HTR-8/SVneo (cell line): ENCODE results near the gene MGRN1.

Experiments
- DNase-seq: peaks from one replicate; pipeline ENCODE4 v3.0.0; 2011; ENCODE audit warnings: low spot score, mixed read lengths; ENCODE audit not compliant: insufficient read length
- FAIRE-seq: peaks from 2 replicates; lab custom pipeline; 2011; peaks lifted over from hg19 to GRCh38; lab: Jason Lieb, UNC

MGRN1 gene

DNA sequence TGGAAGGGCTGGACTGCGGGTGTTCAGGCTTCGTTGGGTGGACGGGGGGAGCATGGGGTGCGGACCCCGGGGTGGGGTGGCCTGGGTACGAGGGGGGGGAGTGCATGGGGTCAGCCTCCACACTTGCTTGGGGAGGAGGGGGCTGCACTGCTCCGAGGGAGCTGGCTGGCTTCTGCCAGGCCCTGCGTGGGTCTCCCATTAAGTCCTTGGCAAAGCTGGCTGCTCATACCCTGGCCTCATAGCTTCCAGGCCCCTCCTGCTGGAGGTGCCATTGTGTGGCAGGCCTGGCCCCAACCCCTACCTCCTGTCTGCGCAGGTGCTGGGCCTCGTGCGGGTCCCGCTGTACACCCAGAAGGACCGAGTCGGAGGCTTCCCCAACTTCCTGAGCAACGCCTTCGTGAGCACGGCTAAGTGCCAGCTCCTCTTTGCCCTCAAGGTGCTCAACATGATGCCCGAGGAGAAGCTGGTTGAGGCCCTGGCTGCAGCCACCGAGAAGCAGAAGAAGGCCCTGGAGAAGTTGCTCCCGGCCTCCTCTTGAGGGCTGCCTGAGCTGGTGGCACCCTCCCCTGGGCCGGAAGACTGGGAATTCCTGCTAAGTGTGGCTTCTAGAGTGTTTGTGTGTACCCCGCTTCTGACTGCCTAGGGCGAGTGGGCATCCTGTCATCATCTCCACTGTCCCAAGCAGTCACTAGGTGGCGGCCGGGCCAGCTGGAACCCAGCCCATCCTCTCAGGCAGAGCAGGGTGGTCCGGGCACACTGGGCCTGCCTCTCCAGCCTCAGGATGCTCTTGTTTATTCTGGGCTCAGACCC, 70.2 kb downstream of the MGRN1 start:
- no peak for DNase-seq

DNA sequence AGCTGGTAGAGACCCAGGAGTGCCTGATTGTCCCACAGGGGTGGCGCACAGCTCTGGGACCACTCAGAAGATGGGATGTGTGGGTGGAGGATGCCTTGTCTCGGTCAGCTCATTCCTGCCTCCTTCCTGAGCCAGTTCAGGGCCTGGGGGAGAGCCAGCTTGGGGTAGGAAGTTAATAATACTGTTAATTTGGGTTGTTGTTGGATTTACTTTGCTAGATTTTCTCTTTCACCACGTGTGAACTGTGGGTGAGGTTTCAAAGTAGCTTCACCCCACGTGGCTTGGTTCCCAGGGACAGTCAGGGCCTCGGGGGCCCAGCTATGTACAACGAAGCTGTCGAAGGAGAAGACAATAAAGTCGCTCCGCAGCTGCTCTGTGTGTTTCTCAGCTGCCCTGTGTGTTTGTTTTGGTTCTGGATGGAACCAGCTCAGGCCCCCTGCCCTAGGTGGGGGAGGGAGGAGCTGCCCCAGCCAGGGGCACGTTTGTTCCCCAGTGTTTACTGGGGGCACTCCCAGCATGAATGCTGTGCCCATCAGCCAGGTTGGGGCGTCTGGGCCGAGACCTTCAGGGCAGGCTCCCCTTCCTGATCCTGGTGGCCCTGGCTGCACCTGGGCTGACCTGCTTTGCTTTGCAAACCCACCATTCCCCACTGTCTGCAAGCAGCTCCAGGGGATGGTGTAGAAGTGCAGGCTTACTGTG, 71.0 kb downstream of the MGRN1 start:
- DNase-seq = no peak
- FAIRE-seq = no peak

More for the DNA sequence above, 70.2 kb downstream of the MGRN1 start:
- FAIRE-seq = no peak

DNA sequence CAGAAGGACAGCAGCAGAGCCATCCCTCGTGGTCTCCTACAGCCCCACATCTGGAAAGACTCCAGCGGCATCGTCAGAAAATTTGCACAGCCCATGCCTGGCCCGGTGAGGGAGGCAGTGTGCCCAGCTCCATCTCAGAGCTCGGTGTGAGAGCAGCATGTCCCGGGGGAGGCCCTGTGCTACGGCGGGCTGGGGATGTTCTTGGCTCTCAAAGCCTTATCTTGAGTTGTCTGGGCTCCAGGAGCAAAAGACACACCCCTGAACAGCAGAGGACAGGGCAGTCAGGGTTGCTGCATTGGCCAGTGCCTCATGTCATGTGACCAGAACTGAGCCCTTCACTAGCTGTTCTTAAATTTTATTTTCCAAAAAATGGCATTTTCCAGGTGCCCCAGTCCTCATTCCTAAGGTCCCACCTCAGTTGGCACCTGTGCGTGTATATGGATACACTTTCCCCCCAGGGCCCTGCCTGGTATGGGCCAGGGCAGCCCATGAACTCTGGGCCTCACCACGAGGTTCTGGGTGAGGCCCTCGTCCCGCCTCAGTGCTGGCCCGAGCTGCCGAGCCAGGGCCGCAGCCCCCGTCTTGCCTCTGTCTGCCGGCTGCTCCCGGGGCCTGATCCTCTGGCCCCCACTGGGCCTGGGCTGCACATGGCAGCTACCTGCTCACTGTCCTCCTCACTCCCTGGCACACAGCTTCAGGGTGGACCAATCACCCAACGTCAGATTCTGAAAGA, 71.7 kb downstream of the MGRN1 start:
- FAIRE-seq (no peak), DNase-seq (no peak)

DNA sequence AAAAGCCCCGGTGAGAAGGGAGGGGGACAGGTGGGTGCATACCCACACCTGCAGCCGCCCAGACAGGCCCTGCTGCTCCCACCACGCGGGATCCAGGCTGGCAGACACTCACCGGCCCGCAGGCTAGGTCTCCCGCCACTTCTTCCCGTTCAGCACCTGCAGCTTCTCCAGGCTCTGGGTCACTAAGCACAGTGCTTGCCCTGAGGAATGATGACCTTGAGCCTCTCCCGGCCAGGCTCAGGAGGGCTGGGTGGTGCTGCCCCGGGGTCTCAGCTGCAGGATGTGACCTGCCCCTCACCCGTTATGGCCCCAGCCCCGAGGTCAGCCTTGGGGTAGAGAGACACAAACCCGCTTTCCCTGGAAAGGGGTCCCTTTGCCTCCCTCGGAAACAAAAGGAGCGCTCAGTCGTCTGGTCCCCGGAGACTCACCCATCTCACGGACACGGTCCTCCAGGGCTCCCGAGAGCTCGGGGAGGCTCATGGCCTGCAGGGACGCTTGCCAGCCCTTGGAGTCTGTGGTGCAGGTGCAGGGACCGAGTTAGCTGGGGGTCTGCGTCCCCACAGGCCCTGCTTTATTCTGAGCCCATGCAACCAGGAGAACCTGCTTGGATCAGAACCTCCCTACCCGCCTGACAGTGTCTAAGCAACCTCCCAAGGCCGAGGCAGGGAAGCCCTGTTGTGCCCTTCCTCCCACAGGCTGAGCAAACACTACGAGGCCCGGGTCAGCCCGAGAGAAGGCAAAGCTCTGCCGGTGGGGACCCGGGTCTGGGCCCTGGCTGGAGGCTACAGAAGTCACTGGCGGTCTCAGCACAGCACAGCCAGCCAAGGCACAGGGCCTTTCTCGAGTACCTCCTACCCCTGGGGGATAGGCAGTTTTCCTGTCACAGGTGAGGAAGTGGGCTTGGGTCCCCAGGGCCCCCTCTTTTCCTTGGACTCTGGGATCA, 72.5 kb downstream of the MGRN1 start:
- FAIRE-seq (no peak), DNase-seq (no peak)

DNA sequence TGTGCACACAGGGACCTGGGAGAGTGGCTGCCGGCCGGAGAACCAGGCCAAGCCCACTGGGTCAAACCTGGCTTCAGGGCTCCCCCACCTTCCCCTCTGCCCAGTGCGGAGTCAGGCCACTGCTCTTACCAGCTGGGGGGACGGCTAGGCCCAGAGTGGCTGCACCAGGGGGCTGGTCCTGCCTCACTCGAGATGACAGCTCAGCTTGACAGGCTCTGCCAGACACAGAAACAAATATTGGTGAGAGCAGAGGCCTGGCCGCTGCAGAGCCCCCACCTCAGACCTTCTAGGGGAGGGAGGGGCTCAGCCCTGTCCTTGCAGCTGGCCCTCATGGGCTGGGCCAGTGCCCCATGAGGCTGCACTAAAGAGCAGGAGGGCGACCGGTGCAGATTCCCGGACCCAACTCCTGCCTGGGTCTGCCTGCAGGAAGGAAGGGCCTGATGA, 73.2 kb downstream of the MGRN1 start:
- no peak for DNase-seq
- no peak for FAIRE-seq

DNA sequence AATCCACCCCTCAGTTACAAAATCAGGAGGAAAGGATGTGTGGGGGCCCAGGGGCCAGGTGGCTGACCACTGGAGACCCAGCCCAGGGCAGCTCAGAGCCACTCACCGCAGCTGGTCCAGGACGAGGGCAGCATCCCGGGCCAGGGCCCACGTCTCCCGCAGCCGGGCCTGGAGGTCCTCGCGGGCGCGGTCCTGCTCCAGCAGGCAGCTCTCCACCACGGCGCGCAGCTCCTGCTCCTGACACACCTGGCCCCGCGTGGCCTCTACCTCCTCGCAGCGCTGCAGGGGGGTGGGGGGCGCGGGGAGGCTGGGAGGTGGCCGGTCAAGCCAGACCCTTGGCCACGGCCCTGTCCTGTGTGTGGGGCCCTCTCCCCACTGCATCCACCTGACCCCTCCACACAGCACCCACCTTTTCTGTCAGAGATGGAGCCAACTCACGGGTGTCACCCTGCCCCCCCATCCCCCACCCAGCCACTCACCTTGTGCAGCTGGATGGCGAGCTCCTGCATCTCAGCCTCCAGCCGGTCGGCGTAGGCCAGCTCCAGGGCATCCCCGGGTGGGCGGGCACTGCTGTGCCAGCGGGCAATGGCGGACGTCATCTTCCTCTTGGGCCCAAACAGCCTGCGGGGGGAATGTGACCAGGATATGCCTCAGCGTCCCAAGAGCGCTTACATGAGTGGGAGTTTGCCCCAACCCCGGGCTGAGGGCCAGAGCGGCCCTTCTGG, 73.9 kb downstream of the MGRN1 start:
- no peak for DNase-seq
- FAIRE-seq = no peak

DNA sequence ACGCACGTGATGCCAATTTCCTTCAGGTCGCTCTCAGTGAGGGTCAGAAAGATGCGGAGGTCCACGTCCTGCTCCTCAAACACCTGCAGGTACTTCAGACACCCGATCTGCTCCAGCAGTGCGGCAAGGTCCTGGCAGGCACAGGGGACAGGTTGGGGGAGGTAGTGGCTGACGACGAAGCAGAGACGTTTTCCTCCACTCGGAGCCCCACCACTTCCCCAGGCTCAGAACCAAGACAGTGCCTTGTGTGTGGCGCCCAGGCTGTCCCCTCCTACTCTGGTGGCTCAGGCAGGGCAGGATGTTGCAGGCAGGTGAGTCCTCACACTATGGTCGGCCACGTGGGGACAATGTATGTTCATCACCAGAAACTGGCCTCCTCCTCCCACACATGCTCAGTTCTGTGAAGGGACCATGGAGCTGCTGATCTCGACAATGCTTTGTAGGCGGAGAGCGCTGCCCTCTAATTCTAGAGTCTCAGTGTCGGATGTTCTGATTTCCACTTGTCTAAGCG, 74.5 kb downstream of the MGRN1 start:
- FAIRE-seq = no peak
- no peak for DNase-seq

DNA sequence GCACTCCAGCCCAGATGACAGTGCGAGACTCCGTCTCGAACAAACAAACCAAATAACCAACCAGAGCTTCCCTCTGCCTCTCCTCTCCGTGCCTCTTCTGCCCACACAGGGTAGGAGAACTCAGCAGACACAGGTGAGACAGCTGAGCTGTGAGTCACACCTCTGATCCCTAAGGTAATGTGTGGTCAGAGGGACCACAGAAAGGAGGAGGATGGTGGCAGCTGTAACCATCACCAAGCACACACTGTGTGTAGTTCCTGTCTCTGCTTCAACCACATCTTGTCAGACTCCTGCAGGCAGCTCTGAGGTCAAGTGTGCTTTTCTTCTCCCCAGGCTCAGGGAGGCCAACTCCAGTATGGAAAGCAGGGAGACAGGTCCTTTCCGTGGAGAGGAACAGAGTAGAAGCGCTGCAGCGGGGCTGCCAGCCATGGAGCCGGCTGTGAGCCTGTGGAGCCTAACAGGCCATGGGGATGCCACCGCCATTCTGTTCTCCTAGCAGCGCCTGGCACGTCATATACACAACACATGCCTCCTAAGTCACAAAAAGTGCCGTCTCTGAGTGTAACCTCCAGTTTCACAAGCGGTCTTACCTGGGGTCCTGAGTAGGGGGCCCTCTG, 75.9 kb downstream of the MGRN1 start:
- no peak for FAIRE-seq
- no peak for DNase-seq

DNA sequence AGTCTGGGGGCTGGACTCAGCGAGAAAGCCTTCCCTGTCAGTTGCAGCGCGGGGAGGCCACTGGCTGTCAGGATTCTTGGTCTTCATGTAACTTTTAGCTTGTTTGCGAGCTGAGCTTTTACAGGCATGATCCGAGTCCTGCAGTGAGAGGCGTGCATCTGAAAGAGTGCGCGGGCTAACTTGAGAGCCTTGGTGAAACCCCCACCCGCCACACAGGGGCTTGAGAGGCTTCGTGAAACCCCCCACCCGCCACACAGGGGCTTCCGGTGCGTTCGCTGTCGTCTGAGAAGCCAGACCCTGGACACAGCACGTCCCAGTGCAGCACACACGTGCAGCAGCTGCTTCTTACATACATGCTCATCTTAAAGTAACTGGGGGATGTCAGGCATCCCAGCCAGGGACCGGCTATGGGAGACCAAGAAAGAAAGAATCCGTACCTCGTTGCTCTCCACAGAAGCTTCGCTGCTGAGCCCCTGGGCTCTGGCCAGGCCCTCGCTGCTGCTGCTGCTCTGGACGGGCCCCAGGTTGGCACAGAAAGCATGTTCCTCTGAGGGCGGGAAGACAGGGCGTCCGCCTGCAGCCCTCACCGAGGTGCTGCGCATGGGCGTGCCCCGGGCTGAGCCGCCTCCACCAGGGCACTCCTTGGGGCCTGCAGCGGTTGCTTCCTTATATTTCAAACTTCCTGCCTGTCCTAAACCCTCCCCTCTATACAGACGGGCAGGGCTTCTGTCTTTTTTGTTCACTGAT, 76.5 kb downstream of the MGRN1 start:
- no peak for FAIRE-seq
- no peak for DNase-seq

DNA sequence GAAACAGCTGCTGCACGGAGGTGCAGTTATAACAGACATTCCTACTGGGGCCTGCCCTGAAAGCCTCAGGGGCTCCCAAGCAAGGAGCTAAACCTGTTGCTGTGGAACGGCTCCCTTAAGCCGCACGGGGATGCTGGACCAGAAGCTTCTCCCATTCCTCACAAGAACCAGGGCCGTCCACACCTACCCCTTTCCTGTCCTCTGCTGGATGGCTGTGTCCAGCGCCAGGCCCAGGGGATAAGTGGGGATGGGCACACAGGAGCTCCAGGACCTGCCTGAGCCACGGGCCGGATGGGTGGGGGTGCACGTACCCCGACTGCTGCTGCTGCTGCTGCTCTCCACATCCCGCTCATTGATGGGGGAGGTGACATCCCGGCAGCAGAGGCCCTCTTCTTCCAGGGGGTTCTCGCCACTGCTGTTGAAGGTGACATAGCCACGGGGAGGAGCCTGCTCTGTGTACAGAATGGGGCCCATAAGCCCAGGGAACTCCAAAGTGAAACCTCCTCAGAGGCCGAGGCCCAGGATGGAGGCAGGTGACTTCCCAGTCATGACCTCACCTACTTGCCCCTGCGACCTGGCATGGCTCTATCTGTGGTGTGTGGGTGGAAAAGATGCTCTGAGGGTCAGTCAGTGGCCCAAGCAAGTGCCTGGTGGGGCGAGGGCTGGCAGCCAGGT, 77.3 kb downstream of the MGRN1 start:
- no peak for DNase-seq
- FAIRE-seq = no peak

DNA sequence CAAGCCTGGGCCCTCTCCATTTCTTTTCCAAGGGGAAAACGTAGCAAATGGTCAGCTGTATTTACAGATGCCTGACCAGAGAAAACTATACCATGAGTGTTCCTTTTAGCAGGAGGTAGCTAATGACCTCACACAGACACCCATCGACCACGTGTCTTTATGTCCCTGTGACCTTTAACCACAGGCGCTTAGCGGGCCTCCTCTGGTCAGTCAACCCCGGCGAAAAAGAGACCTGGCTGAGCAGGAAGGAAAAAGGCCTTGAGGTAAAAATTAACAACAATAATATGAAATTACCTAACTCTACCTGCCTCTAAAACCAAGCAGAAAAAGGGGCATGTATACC, 77.8 kb downstream of the MGRN1 start:
- FAIRE-seq (no peak), DNase-seq (no peak)

DNA sequence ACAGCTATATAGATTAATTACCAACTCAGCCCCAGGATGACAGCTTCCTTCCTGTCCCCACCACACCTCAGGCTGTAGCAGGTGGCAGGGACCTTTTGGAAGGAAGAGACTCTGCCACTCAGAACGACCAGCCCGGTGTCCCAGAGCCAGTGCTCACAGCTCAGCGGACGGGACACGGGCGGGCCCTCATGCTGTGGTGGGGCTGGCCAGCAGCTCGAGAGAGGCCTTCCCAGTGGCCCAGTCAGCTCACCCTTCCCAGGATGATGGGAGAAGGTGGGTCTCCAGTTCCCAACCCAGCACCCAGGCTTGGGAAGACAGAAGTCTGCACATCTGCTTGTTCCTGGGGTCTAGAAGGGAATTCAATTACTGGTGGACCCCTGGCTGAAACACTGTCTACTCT, 79.3 kb downstream of the MGRN1 start:
- DNase-seq (no peak), FAIRE-seq (no peak)

DNA sequence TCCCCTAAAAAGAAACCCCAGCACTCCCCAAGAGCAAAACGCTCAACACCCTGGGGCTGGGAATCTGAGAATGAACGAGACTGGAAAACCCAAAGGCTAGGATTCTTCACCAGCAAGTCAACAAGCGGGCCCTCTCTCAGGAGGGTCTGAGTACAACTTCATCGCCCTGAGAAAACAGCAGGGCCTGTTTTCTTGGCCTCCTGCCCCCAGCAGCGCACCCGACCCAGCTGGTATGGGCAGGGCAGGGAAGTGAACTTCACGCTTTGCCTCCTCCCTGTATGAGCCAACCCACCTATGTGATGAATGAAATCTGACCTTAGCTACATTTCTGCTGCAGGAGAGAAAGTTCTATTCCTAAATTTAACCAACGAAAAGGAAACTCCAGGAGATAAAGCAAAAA, 79.9 kb downstream of the MGRN1 start:
- FAIRE-seq (no peak), DNase-seq (no peak)

DNA sequence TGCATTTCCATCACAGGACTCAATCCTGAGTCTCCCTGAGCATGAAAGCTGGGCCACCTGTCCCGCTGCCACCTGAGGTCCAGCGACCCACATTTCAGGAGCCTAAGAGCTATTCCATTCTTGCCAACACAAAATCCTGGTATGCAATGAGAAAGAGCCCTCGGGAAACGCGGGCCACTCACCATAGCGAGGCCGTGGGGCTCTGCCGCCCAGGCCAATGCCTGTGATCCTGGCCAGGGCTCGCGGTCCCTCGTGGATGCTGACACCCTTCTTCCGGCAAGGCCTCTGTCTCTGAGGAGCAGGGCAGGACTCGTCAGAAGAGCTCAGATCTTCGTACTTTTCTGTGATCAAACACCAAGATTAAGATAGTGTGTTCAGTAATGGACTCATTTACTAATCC, 80.3 kb downstream of the MGRN1 start:
- no peak for FAIRE-seq
- no peak for DNase-seq

DNA sequence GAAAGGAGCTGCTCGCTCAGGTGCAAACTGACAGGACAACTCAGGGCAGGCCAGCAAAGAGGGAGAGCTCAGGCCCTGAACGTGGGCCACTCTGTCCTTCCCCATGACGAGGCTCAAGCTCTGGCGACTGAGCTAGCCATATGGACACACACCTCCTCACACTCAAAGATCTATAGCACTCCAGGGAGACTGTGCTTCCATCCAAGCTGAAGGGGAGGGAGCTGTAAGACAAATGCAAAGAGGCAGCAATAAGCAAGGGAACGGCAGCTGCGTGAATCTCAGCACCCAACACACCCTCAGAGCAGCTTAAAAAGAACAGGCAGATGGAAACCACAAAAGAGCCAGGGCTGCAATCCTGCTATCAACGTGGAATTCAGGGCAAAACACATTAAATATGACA, 82.2 kb downstream of the MGRN1 start:
- no peak for DNase-seq
- FAIRE-seq = no peak

DNA sequence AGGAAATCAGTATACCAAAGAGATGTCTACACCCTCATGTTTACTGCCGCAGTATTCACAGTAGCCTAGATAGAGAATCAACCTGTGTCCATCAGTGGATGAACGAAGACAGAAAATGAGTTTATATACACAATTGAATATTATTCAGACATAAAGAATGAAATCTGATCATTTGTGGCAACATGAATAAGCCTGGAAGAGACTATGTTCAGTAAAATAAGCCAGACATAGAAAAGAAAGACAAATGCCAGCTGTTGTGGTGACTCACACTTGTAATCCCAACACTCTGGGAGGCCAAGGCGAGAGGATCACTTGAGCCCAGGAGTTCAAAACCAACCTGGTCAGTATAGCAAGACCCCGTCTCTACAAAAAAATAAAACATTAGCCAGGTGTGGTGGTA, 84.9 kb downstream of the MGRN1 start:
- no peak for FAIRE-seq
- no peak for DNase-seq

DNA sequence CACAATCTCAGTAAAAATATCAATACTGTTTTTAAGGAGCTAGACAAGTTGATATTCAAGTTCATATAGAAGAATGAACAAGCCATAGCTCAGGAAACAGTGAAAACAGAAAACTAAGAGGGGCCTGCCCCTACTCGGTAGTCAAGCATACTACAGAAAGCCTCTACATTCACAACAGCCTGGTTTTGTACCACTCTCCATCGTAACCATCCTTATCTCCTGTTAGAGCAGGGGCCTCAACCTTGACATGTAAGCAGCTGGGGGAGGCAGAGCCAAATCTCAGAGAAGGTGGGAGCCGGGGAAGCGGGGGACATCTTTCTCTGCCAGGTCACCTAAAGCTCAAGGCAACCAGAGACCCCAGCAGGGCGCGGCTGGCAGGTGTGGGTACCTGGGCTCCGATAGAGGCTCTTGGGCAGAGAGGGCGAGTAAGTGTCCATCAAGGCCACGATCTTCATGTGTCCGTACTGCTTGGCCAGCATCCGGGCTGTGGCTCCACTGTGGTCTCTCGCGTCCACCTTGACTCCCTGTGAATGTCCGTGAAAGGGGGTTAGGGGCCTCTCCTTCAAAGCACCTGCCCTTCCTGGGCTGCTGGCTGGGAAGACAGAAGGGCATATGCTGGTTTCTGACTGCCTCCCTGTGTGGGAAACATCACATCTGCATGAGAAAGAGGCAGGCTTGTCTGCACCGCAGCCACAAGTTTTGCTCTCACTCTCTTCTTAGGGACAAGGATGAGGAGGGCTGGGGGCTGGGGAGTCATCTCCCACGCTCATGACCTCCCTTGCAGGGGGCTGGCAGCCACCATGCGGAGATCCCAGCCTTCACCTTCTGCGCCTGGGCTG, 89.3 kb downstream of the MGRN1 start:
- no peak for FAIRE-seq
- DNase-seq = no peak
